GM12878 (cell line): ENCODE measurements around the gene INPP5D. TPM values are rescaled to one million over a fixed set of nuclear protein-coding genes. Genes with fewer than 3 reads are reported as not detected.

Experiments used
- ATF7 ChIP-seq: fragments of 450-650 bp; IDR thresholded peaks from 2 replicates; pipeline ENCODE4 v1.6.1; 2016; ENCODE audit warnings: low read depth, mild to moderate bottlenecking
- HDGF ChIP-seq: fragments of 450-650 bp; IDR thresholded peaks from 2 replicates; pipeline ENCODE4 v1.6.1; 2016; ENCODE audit warnings: antibody characterized with exemption
- NFIC ChIP-seq: IDR thresholded peaks from 2 replicates; pipeline ENCODE4 v1.6.1; 2012; ENCODE audit warnings: low read depth, mild to moderate bottlenecking, inconsistent platforms, low read length, moderate library complexity
- NRF1 ChIP-seq: conservative IDR thresholded peaks from 2 replicates; pipeline ENCODE4 v1.6.1; 2011; ENCODE audit warnings: mild to moderate bottlenecking, low read depth, low read length, improper control_type of control experiment
- RCOR1 ChIP-seq: conservative IDR thresholded peaks from 2 replicates; pipeline ENCODE4 v1.6.1; 2012; ENCODE audit warnings: low read depth, low read length, improper control_type of control experiment
- RELA ChIP-seq: fragments of 450-650 bp; IDR thresholded peaks from 2 replicates; pipeline ENCODE4 v1.8.0; 2014; ENCODE audit warnings: borderline replicate concordance; ENCODE audit not compliant: partially characterized antibody
- ZNF384 ChIP-seq: IDR thresholded peaks from 2 replicates; pipeline ENCODE4 v1.6.1; 2012; ENCODE audit warnings: low read depth, mild to moderate bottlenecking, low read length, improper control_type of control experiment, borderline replicate concordance
- polyA plus RNA-seq, 11 experiments: library from polyadenylated mRNA; depleted of rRNA in 4 of 11; unstranded in 6 of 11; stranded (reverse) in 5 of 11; fragments of >200 nt; fragmentation: Nextera tagmentation in 4 of 11; fragmentation: Illumina TruSeq in 1 of 11; extraction: Ambion mirVana in 4 of 11; extraction: Trizol in 1 of 11; gene quantifications; 1 replicate in 1 of 11; 2 replicates in 10 of 11; pipeline versions ENCODE4 v1.2.1 to v1.2.3, GENCODE V29; 2011 to 2016; ENCODE audit warnings: inconsistent platforms in 2 of 11, missing spikeins in 2 of 11, low read depth in 1 of 11
- total RNA-seq, 4 experiments: library from RNA; depleted of rRNA in 3 of 4; stranded (reverse); fragments of >200 nt in 3 of 4; fragmentation: Illumina TruSeq in 1 of 4; extraction: Trizol in 1 of 4; gene quantifications; 2 replicates each; pipeline versions ENCODE4 v1.2.1 to v1.2.3, GENCODE V29; 2013 to 2021
- TF ChIP-seq, protein P1 (sequence below): fragments of 450-650 bp; IDR thresholded peaks from 2 replicates; pipeline ENCODE4 v1.6.1; 2018; ENCODE audit warnings: mild to moderate bottlenecking, low read depth, moderate library complexity; ENCODE audit not compliant: partially characterized antibody
- TF ChIP-seq, protein P2 (sequence below): IDR thresholded peaks from 2 replicates; pipeline ENCODE4 v1.6.1; 2011; ENCODE audit warnings: borderline replicate concordance, low read depth, mild to moderate bottlenecking, moderate library complexity, low read length; ENCODE audit not compliant: insufficient read depth, poor library complexity, severe bottlenecking
- TF ChIP-seq, protein P3 (sequence below): fragments of 450-650 bp; IDR thresholded peaks from 2 replicates; pipeline ENCODE4 v1.6.1; 2017; ENCODE audit warnings: antibody characterized with exemption, mild to moderate bottlenecking, moderate library complexity
- TF ChIP-seq, protein P4 (sequence below): IDR thresholded peaks from 2 replicates; pipeline ENCODE4 v1.6.1; 2012; ENCODE audit warnings: mild to moderate bottlenecking, low read depth, low read length
- TF ChIP-seq, protein P5 (sequence below): fragments of 450-650 bp; IDR thresholded peaks from 2 replicates; pipeline ENCODE4 v1.6.1; 2016; ENCODE audit warnings: mild to moderate bottlenecking
- TF ChIP-seq, protein P6 (sequence below): fragments of 150-350 bp; IDR thresholded peaks from 2 replicates; pipeline ENCODE4 v1.6.1; 2014; ENCODE audit warnings: mild to moderate bottlenecking, low read depth, low read length

INPP5D gene
- total and polyA plus RNA-seq, 10 of the 15 experiments (the other 5 are each of a cell fraction or from before 2014, with no cell fraction given): 11.8 to 139 (median 88.8) TPM

DNA sequence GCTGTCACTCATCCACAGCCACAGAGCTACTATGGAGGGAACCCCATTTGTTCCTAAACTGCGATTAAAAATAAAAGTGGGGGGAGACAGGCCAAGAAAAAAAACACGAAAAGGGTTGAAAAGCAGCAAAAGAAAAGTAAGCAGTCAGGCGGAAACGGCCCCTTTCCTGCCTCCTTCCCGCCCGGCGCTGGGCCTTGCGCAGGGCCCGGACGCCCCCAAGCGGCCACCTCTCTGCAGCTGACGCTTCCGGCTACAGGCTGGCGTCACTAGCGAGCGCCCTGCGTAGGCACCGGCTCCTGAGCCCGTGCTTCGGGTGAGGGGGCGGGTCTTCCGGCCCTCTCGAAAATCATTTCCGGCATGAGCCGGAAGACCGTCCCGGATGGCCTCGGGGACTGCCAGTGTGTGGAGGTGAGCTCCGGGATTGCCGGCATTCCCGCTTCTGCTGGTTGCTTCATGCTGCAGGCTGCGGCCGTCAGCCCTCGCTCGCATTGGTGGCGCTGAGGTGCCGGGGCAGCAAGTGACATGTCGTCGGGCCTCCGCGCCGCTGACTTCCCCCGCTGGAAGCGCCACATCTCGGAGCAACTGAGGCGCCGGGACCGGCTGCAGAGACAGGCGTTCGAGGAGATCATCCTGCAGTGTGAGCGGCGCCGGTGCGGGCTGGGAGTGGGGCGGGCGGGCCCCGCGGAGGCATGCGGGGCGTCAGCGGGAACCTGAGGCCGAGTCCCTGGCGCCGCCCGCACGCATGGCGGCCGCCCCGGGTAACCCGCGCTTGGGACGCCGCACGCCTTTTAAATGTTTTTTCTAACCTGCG is 191.4 kb downstream of the INPP5D start, which contains the start of gene ATG16L1 (continued):
- TF ChIP-seq, protein P1, sequence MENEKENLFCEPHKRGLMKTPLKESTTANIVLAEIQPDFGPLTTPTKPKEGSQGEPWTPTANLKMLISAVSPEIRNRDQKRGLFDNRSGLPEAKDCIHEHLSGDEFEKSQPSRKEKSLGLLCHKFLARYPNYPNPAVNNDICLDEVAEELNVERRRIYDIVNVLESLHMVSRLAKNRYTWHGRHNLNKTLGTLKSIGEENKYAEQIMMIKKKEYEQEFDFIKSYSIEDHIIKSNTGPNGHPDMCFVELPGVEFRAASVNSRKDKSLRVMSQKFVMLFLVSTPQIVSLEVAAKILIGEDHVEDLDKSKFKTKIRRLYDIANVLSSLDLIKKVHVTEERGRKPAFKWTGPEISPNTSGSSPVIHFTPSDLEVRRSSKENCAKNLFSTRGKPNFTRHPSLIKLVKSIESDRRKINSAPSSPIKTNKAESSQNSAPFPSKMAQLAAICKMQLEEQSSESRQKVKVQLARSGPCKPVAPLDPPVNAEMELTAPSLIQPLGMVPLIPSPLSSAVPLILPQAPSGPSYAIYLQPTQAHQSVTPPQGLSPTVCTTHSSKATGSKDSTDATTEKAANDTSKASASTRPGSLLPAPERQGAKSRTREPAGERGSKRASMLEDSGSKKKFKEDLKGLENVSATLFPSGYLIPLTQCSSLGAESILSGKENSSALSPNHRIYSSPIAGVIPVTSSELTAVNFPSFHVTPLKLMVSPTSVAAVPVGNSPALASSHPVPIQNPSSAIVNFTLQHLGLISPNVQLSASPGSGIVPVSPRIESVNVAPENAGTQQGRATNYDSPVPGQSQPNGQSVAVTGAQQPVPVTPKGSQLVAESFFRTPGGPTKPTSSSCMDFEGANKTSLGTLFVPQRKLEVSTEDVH: peak; percentile 80
- TF ChIP-seq, protein P2, sequence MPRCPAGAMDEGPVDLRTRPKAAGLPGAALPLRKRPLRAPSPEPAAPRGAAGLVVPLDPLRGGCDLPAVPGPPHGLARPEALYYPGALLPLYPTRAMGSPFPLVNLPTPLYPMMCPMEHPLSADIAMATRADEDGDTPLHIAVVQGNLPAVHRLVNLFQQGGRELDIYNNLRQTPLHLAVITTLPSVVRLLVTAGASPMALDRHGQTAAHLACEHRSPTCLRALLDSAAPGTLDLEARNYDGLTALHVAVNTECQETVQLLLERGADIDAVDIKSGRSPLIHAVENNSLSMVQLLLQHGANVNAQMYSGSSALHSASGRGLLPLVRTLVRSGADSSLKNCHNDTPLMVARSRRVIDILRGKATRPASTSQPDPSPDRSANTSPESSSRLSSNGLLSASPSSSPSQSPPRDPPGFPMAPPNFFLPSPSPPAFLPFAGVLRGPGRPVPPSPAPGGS: peak; percentile 30
- TF ChIP-seq ATF7 (peak; percentile 68), ZNF384 (peak; percentile 41; the same call in 1 of the 2 replicates), NRF1 (no peak), HDGF (no peak), NFIC (peak; percentile 41; the same call in 1 of the 2 replicates), RELA (peak; percentile 53), RCOR1 (no peak)
- TF ChIP-seq, protein P3, sequence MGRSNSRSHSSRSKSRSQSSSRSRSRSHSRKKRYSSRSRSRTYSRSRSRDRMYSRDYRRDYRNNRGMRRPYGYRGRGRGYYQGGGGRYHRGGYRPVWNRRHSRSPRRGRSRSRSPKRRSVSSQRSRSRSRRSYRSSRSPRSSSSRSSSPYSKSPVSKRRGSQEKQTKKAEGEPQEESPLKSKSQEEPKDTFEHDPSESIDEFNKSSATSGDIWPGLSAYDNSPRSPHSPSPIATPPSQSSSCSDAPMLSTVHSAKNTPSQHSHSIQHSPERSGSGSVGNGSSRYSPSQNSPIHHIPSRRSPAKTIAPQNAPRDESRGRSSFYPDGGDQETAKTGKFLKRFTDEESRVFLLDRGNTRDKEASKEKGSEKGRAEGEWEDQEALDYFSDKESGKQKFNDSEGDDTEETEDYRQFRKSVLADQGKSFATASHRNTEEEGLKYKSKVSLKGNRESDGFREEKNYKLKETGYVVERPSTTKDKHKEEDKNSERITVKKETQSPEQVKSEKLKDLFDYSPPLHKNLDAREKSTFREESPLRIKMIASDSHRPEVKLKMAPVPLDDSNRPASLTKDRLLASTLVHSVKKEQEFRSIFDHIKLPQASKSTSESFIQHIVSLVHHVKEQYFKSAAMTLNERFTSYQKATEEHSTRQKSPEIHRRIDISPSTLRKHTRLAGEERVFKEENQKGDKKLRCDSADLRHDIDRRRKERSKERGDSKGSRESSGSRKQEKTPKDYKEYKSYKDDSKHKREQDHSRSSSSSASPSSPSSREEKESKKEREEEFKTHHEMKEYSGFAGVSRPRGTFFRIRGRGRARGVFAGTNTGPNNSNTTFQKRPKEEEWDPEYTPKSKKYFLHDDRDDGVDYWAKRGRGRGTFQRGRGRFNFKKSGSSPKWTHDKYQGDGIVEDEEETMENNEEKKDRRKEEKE: no peak
- TF ChIP-seq, protein P4, sequence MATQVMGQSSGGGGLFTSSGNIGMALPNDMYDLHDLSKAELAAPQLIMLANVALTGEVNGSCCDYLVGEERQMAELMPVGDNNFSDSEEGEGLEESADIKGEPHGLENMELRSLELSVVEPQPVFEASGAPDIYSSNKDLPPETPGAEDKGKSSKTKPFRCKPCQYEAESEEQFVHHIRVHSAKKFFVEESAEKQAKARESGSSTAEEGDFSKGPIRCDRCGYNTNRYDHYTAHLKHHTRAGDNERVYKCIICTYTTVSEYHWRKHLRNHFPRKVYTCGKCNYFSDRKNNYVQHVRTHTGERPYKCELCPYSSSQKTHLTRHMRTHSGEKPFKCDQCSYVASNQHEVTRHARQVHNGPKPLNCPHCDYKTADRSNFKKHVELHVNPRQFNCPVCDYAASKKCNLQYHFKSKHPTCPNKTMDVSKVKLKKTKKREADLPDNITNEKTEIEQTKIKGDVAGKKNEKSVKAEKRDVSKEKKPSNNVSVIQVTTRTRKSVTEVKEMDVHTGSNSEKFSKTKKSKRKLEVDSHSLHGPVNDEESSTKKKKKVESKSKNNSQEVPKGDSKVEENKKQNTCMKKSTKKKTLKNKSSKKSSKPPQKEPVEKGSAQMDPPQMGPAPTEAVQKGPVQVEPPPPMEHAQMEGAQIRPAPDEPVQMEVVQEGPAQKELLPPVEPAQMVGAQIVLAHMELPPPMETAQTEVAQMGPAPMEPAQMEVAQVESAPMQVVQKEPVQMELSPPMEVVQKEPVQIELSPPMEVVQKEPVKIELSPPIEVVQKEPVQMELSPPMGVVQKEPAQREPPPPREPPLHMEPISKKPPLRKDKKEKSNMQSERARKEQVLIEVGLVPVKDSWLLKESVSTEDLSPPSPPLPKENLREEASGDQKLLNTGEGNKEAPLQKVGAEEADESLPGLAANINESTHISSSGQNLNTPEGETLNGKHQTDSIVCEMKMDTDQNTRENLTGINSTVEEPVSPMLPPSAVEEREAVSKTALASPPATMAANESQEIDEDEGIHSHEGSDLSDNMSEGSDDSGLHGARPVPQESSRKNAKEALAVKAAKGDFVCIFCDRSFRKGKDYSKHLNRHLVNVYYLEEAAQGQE: no peak
- TF ChIP-seq, protein P5, sequence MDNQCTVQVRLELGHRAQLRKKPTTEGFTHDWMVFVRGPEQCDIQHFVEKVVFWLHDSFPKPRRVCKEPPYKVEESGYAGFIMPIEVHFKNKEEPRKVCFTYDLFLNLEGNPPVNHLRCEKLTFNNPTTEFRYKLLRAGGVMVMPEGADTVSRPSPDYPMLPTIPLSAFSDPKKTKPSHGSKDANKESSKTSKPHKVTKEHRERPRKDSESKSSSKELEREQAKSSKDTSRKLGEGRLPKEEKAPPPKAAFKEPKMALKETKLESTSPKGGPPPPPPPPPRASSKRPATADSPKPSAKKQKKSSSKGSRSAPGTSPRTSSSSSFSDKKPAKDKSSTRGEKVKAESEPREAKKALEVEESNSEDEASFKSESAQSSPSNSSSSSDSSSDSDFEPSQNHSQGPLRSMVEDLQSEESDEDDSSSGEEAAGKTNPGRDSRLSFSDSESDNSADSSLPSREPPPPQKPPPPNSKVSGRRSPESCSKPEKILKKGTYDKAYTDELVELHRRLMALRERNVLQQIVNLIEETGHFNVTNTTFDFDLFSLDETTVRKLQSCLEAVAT: peak; percentile 54; the same call in 1 of the 2 replicates
- TF ChIP-seq, protein P6, sequence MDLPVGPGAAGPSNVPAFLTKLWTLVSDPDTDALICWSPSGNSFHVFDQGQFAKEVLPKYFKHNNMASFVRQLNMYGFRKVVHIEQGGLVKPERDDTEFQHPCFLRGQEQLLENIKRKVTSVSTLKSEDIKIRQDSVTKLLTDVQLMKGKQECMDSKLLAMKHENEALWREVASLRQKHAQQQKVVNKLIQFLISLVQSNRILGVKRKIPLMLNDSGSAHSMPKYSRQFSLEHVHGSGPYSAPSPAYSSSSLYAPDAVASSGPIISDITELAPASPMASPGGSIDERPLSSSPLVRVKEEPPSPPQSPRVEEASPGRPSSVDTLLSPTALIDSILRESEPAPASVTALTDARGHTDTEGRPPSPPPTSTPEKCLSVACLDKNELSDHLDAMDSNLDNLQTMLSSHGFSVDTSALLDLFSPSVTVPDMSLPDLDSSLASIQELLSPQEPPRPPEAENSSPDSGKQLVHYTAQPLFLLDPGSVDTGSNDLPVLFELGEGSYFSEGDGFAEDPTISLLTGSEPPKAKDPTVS: 0 out of 2 replicates have a peak, but pooled peaks have one; percentile 44
